Esophagus muscularis mucosa (tissue), 4 donors: ENCODE results near the gene NPAS3. TPM values are rescaled to one million over a fixed set of nuclear protein-coding genes. Genes with fewer than 3 reads are reported as not detected.

ENCODE experiments used
- DNase-seq: peaks from one replicate; pipeline ENCODE4 v3.0.0-alpha.2; 2017; ENCODE audit errors: extremely low spot score
- H3K27ac ChIP-seq, 4 donors: fragments of 200-600 bp; sonication (generic); replicated peaks in 1 of 4; 1 replicate in 3 of 4; 2 replicates in 1 of 4; pipeline ENCODE4 v1.5.1; 2016 to 2019; ENCODE audit warnings: mild to moderate bottlenecking in 1 of 4
- H3K27me3 ChIP-seq, 4 donors: fragments of 200-600 bp; sonication (generic); one replicate each; pipeline versions ENCODE4 v1.5.1 to v1.6.0; 2016 to 2019
- H3K36me3 ChIP-seq, 4 donors: fragments of 200-600 bp; sonication (generic); one replicate each; pipeline ENCODE4 v1.5.1; 2016 to 2019
- H3K4me1 ChIP-seq, 4 donors: fragments of 200-600 bp; sonication (generic); one replicate each; pipeline ENCODE4 v1.5.1; 2016 to 2019
- H3K4me3 ChIP-seq, 4 donors: fragments of 200-600 bp; sonication (generic); 1 replicate in 2 of 4; 2 replicates in 2 of 4; pipeline ENCODE4 v1.5.1; 2016 to 2019; ENCODE audit warnings: mild to moderate bottlenecking in 4 of 4, moderate library complexity in 1 of 4
- H3K9me3 ChIP-seq, 4 donors: fragments of 200-600 bp; sonication (generic); 1 replicate in 3 of 4; 2 replicates in 1 of 4; pipeline ENCODE4 v1.5.1; 2016 to 2019
- CTCF ChIP-seq, 3 experiments: fragments of 200-600 bp in 2 of 3; fragments of 450-650 bp in 1 of 3; sonication (generic) in 2 of 3; IDR thresholded peaks; one replicate each; pipeline ENCODE4 v1.5.1; 2017 to 2019; ENCODE audit warnings: antibody characterized with exemption in 3 of 3, mild to moderate bottlenecking in 2 of 3, moderate library complexity in 1 of 3
- EP300 ChIP-seq: sonication (generic); formaldehyde crosslinking; IDR thresholded peaks from one replicate; pipeline ENCODE4 v1.6.1; 2017; ENCODE audit warnings: antibody characterized with exemption
- POLR2A ChIP-seq: fragments of 450-650 bp; IDR thresholded peaks from one replicate; pipeline ENCODE4 v1.6.1; 2017; ENCODE audit warnings: antibody characterized with exemption, moderate library complexity, mild to moderate bottlenecking, low read depth
- POLR2AphosphoS5 ChIP-seq, 2 donors: sonication (generic); formaldehyde crosslinking; IDR thresholded peaks; one replicate each; pipeline ENCODE4 v1.6.1; 2017; ENCODE audit warnings: antibody characterized with exemption in 2 of 2
- WGBS: methylation state at CpG from one replicate; pipeline ENCODE4 v1.1.5; 2018; 5-methylcytosine and 5-hydroxymethylcytosine counted together
- intact Hi-C: fragments of 100-400 bp; cut with DNase I; formaldehyde crosslinking; loops from one replicate; pipeline ENCODE4 v1.15.1; 2023
- total RNA-seq, 4 donors: library from RNA; depleted of rRNA; stranded (reverse); fragments of >200 nt; gene quantifications; one replicate each; pipeline versions ENCODE4 v1.1.0 to v1.2.1, GENCODE V29; 2016

Gene NPAS3
- total RNA-seq, 4 donors from 2014 or later: 3.3 to 7.3 (median 5.8) TPM

- intact Hi-C loops: no loop called here
- no peak for DNase-seq
- no peaks in the 10 kb centered on the region for H3K9me3 ChIP-seq
- H3K36me3 ChIP-seq: no peaks in the 10 kb centered on the region
- H3K27ac ChIP-seq: no peak overlapping the region
- no peak overlapping the region for H3K4me3 ChIP-seq
- TF ChIP-seq CTCF (IDR thresholded peaks at IDR 0.05) (no peak), EP300 (no peak), POLR2A (no peak), POLR2AphosphoS5 (IDR thresholded peaks at IDR 0.05) (no peak)
- WGBS: 97% methylated on average over 2 of the region's 2 CpGs
- peaks cover 0 to 7% (median 3%) of the 10 kb centered on the region in 4 donors for H3K4me1 ChIP-seq
- H3K27me3 ChIP-seq: no peaks in the 10 kb centered on the region
Measured at GRCh38 chr14:33554988-33555387, 616.3 kb downstream of the NPAS3 start.

GRCh38 chr14:33555710-33556350 is 617.2 kb downstream of the NPAS3 start:
- intact Hi-C loops: no loop called here
- Histone ChIP-seq H3K9me3 (no peaks in the 10 kb centered on the region), H3K36me3 (no peaks in the 10 kb centered on the region), H3K27me3 (no peaks in the 10 kb centered on the region), H3K4me3 (no peak overlapping the region), H3K4me1 (peaks cover 0 to 7% (median 3%) of the 10 kb centered on the region in 4 donors), H3K27ac (no peak overlapping the region)
- DNase-seq: no peak
- no peak for TF ChIP-seq POLR2AphosphoS5 (IDR thresholded peaks at IDR 0.05)
- TF ChIP-seq EP300: no peak
- TF ChIP-seq CTCF (IDR thresholded peaks at IDR 0.05): no peak
- WGBS: 93% methylated on average over 5 of the region's 5 CpGs

- Histone ChIP-seq H3K27ac (no peak overlapping the region), H3K9me3 (no peaks in the 10 kb centered on the region), H3K27me3 (no peaks in the 10 kb centered on the region), H3K4me3 (no peak overlapping the region), H3K36me3 (no peaks in the 10 kb centered on the region), H3K4me1 (peaks cover 0 to 7% (median 3%) of the 10 kb centered on the region in 4 donors)
- 97% methylated on average over 2 of the region's 2 CpGs for WGBS
- TF ChIP-seq POLR2A (no peak), CTCF (IDR thresholded peaks at IDR 0.05) (no peak), EP300 (no peak), POLR2AphosphoS5 (IDR thresholded peaks at IDR 0.05) (no peak)
- intact Hi-C loops: no loop called here
- DNase-seq: no peak
Measured at GRCh38 chr14:33556382-33557121, 617.9 kb downstream of the NPAS3 start.

- DNase-seq: no peak
- TF ChIP-seq EP300 (no peak), CTCF (IDR thresholded peaks at IDR 0.05) (no peak), POLR2A (no peak), POLR2AphosphoS5 (IDR thresholded peaks at IDR 0.05) (no peak)
- WGBS: 88% methylated on average over 7 of the region's 7 CpGs
Measured at GRCh38 chr14:33560718-33561431, 622.2 kb downstream of the NPAS3 start.

More at GRCh38 chr14:33560718-33561431, 622.2 kb downstream of the NPAS3 start:
- Histone ChIP-seq H3K36me3 (no peaks in the 10 kb centered on the region), H3K9me3 (no peaks in the 10 kb centered on the region), H3K27ac (no peak overlapping the region), H3K4me3 (no peak overlapping the region), H3K4me1 (no peaks in the 10 kb centered on the region), H3K27me3 (no peaks in the 10 kb centered on the region)
- intact Hi-C loops: no loop called here
